Fibroblast of skin of back (primary cell): ENCODE results near the gene ARHGAP26.
"Not testable (repeated sequence)": the region's sequence is repeated elsewhere in the genome, so short reads cannot be mapped to it uniquely, and the experiment has no call there.

Source experiments
- DNase-seq: peaks from one replicate; pipeline ENCODE4 v3.0.0-alpha.2; 2013

The ARHGAP26 gene

GRCh38 chr5:143101725-143102386 lies 331.7 kb downstream of the ARHGAP26 start:
- no peak for DNase-seq

GRCh38 chr5:143102411-143102810 lies 332.2 kb downstream of the ARHGAP26 start:
- no peak for DNase-seq

GRCh38 chr5:143105216-143105905 lies 335.2 kb downstream of the ARHGAP26 start:
- DNase-seq: no peak

GRCh38 chr5:143106174-143106573 lies 336.0 kb downstream of the ARHGAP26 start:
- DNase-seq: peak; percentile 78

GRCh38 chr5:143108498-143109128 lies 338.4 kb downstream of the ARHGAP26 start:
- no peak for DNase-seq

- no peak for DNase-seq
Measured at GRCh38 chr5:143110591-143110990, 340.4 kb downstream of the ARHGAP26 start.

- DNase-seq: no peak
Measured at GRCh38 chr5:143111799-143112198, 341.6 kb downstream of the ARHGAP26 start.

GRCh38 chr5:143113461-143113860 lies 343.3 kb downstream of the ARHGAP26 start:
- DNase-seq: no peak

- no peak for DNase-seq
Measured at GRCh38 chr5:143114481-143114880, 344.3 kb downstream of the ARHGAP26 start.

- DNase-seq: no peak
Measured at GRCh38 chr5:143115381-143115780, 345.2 kb downstream of the ARHGAP26 start.

- DNase-seq: no peak
Measured at GRCh38 chr5:143116814-143117213, 346.6 kb downstream of the ARHGAP26 start.

- no peak for DNase-seq
Measured at GRCh38 chr5:143117821-143118220, 347.6 kb downstream of the ARHGAP26 start.

- no peak for DNase-seq
Measured at GRCh38 chr5:143118222-143118621, 348.0 kb downstream of the ARHGAP26 start.

GRCh38 chr5:143118818-143119217 lies 348.6 kb downstream of the ARHGAP26 start:
- not testable (repeated sequence) for DNase-seq

GRCh38 chr5:143119291-143119769 lies 349.2 kb downstream of the ARHGAP26 start:
- DNase-seq: no peak

- no peak for DNase-seq
Measured at GRCh38 chr5:143119881-143120341, 349.7 kb downstream of the ARHGAP26 start.

- DNase-seq: no peak
Measured at GRCh38 chr5:143120460-143121134, 350.4 kb downstream of the ARHGAP26 start.

- no peak for DNase-seq
Measured at GRCh38 chr5:143121135-143121475, 350.9 kb downstream of the ARHGAP26 start.

GRCh38 chr5:143124593-143124992 lies 354.4 kb downstream of the ARHGAP26 start:
- no peak for DNase-seq

- no peak for DNase-seq
Measured at GRCh38 chr5:143126174-143127019, 356.2 kb downstream of the ARHGAP26 start.

- DNase-seq: no peak
Measured at GRCh38 chr5:143128412-143129071, 358.4 kb downstream of the ARHGAP26 start.

- no peak for DNase-seq
Measured at GRCh38 chr5:143129203-143129602, 359.0 kb downstream of the ARHGAP26 start.
